ENCODE results near the gene FSD2.
"Not testable (repeated sequence)": the region's sequence is repeated elsewhere in the genome, so short reads cannot be mapped to it uniquely, and the experiment has no call there.

Gene FSD2

DNA sequence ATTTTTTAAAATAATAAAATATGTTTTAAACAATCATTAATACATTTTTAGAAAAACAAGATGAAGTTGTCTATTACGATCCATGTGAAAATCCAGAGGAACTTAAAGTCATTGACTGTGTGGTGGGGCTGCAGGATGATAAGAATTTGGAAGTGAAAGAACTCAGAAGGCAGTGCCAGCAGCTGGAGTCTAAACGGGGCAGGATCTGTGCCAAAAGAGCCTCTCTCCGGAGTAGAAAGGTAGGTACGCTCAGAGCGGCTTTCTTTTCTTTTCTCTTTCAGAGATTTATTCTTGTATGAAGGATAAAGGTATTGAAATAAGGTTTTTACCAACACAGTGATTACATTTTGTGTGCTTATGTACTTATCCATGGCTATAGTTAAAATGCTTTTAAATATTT lies 17.2 kb upstream of the FSD2 start:
- Histone ChIP-seq H3K36me3 (peaks cover 83 to 100% (median 95%) of the 10 kb centered on the region in 11 experiments), H3K27ac (no peak overlapping the region), H3K4me1 (no peaks in the 10 kb centered on the region), H3K9ac (no peak overlapping the region), H4K20me1 (peaks cover 0 to 34% (median 13%) of the 10 kb centered on the region in 11 experiments; a peak in 13 of 22 replicates), H3K4me2 (no peak overlapping the region), H3K9me3 (replicated peaks in 1 of 11) (peaks cover 0 to 15% (median 11%) of the 10 kb centered on the region in 11 experiments; a peak in 16 of 22 replicates), H3K4me3 (no peak overlapping the region), H3K27me3 (no peaks in the 10 kb centered on the region)
- TF ChIP-seq Cebpa-rat (IDR thresholded peaks at IDR 0.05) = no peak

DNA sequence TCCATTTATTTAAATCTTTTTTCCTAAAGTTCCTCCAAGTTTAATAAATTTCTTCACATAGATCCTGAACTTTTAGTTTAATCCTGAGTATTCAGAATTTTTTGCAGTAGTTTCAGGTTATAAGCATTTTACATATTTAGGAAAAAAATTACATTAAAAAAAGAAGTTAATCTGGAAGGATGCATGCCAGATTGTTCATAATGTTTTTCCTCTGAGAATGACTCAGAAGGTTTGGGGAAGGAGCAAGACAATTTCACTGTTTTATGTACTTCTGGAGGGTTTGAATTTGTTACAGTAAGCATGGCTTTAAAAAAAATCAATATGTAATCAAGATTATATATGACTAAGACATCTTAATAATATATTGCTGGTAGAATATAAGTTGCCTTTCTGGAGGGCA lies 16.0 kb upstream of the FSD2 start:
- not testable (repeated sequence) for H3K9ac ChIP-seq, H3K27me3 ChIP-seq, H3K4me3 ChIP-seq, H3K4me2 ChIP-seq, H3K4me1 ChIP-seq, H3K27ac ChIP-seq
- H3K9me3 ChIP-seq (replicated peaks in 1 of 11) = peaks cover 0 to 17% (median 11%) of the 10 kb centered on the region in 11 experiments; a peak in 16 of 22 replicates
- H4K20me1 ChIP-seq = peaks cover 0 to 42% (median 20%) of the 10 kb centered on the region in 11 experiments; a peak in 16 of 22 replicates
- peaks cover 83 to 100% (median 95%) of the 10 kb centered on the region in 11 experiments for H3K36me3 ChIP-seq

GRCh38 chr15:82821396-82821795 lies 15.5 kb upstream of the FSD2 start:
- H3K4me3 ChIP-seq, H3K27me3 ChIP-seq, H3K9ac ChIP-seq, H3K27ac ChIP-seq, H3K4me1 ChIP-seq, H3K4me2 ChIP-seq: not testable (repeated sequence)
- Histone ChIP-seq H4K20me1 (peaks cover 0 to 42% (median 25%) of the 10 kb centered on the region in 11 experiments; a peak in 18 of 22 replicates), H3K36me3 (peaks cover 83 to 100% (median 95%) of the 10 kb centered on the region in 11 experiments), H3K9me3 (replicated peaks in 1 of 11) (peaks cover 0 to 17% (median 11%) of the 10 kb centered on the region in 11 experiments; a peak in 16 of 22 replicates)

DNA sequence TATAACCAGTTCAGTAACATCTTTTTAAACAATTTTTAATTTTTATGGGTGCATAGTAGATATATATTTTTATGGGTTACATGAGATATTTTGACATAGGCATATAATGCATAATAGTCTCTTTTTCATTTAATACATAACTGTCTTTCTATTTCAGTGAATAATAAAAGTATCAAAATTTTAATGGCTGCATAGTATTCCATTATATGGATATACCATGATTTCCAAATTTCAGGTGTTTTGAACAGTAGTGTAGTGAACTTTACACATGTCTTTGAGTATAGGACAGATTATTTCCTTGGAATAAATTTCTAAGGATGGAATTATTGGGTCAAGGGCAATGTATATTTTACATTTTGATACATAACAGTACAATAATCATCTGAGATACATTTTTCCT lies 14.3 kb upstream of the FSD2 start:
- Histone ChIP-seq H3K27me3 (no peaks in the 10 kb centered on the region), H3K9me3 (replicated peaks in 1 of 11) (peaks cover 0 to 17% (median 11%) of the 10 kb centered on the region in 11 experiments; a peak in 16 of 22 replicates), H3K27ac (no peak overlapping the region), H3K4me2 (no peak overlapping the region), H3K4me1 (no peaks in the 10 kb centered on the region), H4K20me1 (peaks cover 9 to 42% (median 29%) of the 10 kb centered on the region in 11 experiments; a peak in 19 of 22 replicates), H3K36me3 (peaks cover 83 to 100% (median 95%) of the 10 kb centered on the region in 11 experiments), H3K9ac (no peak overlapping the region), H3K4me3 (no peak overlapping the region)
- no peak for TF ChIP-seq Cebpa-rat (IDR thresholded peaks at IDR 0.05)

DNA sequence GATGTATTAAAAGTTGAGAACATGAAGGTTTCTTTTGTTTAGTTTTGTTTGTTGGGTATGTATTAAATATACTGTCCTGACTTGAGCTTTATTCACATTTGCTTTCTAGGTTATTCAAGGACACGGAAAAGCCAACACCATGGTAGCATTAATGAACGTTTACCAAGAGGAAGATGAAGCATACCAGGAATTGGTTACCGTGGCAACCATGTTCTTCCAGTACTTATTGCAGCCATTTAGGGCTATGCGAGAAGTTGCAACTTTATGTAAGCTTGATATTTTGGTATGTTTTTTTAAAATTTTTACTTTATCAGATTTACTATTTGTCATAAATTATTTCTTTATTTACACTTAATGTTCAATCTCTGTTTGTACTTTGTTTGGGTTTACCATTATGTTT lies 7.1 kb upstream of the FSD2 start:
- Histone ChIP-seq H3K36me3 (peaks cover 47 to 61% (median 58%) of the 10 kb centered on the region in 11 experiments), H3K4me2 (peak overlapping the region in 6 of 11 experiments; percentile 44 to 93 (median 87); a peak in 9 of 22 replicates), H3K27ac (no peak overlapping the region; a peak in 1 of 22 replicates), H4K20me1 (peaks cover 28 to 74% (median 61%) of the 10 kb centered on the region in 11 experiments; a peak in 20 of 22 replicates), H3K9me3 (replicated peaks in 1 of 11) (peaks cover 0 to 3% (median 0%) of the 10 kb centered on the region in 11 experiments; a peak in 1 of 22 replicates), H3K4me1 (peaks cover 18 to 32% (median 26%) of the 10 kb centered on the region in 10 experiments), H3K27me3 (no peaks in the 10 kb centered on the region), H3K4me3 (no peak overlapping the region), H3K9ac (no peak overlapping the region)
- TF ChIP-seq Cebpa-rat (IDR thresholded peaks at IDR 0.05) = no peak

DNA sequence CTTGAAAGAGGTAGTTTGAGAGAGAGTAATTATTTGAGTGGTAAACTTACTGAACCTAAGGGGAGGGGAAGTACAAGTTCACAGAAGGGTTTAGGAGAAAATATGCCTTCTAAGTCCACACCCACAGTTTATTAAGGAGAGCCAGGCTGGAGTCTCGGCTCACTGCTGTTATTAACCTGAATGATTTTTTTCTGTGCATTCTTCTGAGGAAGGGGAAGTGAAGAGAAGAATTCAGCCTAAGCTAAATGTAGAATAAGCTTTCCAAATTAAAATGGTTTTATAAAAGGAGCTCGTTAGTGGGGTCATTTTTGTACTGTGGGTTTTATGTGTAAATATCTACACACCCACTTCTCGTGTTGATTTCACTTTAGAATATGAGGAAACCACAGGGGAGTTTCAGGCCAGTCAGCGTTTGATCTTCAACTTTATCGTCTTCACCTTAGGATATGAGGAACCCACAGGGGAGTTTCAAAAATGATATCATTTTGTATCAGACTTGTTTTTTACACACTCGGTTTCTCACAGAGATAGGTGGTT lies 5.1 kb upstream of the FSD2 start:
- H3K4me3 ChIP-seq = peak overlapping the region; percentile 88 to 99 (median 98)
- peak overlapping the region; percentile 94 to 100 (median 99); a peak in 21 of 22 replicates for H3K27ac ChIP-seq

GRCh38 chr15:82810061-82810889 lies 4.4 kb upstream of the FSD2 start:
- Histone ChIP-seq H3K36me3 (peaks cover 20 to 34% (median 30%) of the 10 kb centered on the region in 11 experiments), H3K27ac (peak overlapping the region; percentile 94 to 100 (median 99)), H3K9me3 (replicated peaks in 1 of 11) (no peaks in the 10 kb centered on the region), H3K4me3 (peak overlapping the region; percentile 88 to 99 (median 98)), H3K27me3 (no peaks in the 10 kb centered on the region), H4K20me1 (peaks cover 16 to 51% (median 39%) of the 10 kb centered on the region in 11 experiments; a peak in 20 of 22 replicates), H3K4me2 (peak overlapping the region; percentile 67 to 93 (median 85)), H3K4me1 (peaks cover 40 to 59% (median 52%) of the 10 kb centered on the region in 10 experiments), H3K9ac (peak overlapping the region; percentile 94 to 100 (median 98))
- TF ChIP-seq Cebpa-rat (IDR thresholded peaks at IDR 0.05) = peak in 7 of 11 experiments; percentile 60 to 82 (median 68); a peak in 12 of 22 replicates

More for the DNA sequence above, 5.1 kb upstream of the FSD2 start:
- Histone ChIP-seq H3K9ac (peak overlapping the region; percentile 94 to 100 (median 98)), H3K36me3 (peaks cover 27 to 41% (median 37%) of the 10 kb centered on the region in 11 experiments), H4K20me1 (peaks cover 20 to 58% (median 45%) of the 10 kb centered on the region in 11 experiments; a peak in 20 of 22 replicates), H3K4me2 (peak overlapping the region; percentile 67 to 93 (median 85)), H3K27me3 (no peaks in the 10 kb centered on the region), H3K9me3 (replicated peaks in 1 of 11) (no peaks in the 10 kb centered on the region), H3K4me1 (peaks cover 33 to 52% (median 45%) of the 10 kb centered on the region in 10 experiments)
- no peak for TF ChIP-seq Cebpa-rat (IDR thresholded peaks at IDR 0.05)

DNA sequence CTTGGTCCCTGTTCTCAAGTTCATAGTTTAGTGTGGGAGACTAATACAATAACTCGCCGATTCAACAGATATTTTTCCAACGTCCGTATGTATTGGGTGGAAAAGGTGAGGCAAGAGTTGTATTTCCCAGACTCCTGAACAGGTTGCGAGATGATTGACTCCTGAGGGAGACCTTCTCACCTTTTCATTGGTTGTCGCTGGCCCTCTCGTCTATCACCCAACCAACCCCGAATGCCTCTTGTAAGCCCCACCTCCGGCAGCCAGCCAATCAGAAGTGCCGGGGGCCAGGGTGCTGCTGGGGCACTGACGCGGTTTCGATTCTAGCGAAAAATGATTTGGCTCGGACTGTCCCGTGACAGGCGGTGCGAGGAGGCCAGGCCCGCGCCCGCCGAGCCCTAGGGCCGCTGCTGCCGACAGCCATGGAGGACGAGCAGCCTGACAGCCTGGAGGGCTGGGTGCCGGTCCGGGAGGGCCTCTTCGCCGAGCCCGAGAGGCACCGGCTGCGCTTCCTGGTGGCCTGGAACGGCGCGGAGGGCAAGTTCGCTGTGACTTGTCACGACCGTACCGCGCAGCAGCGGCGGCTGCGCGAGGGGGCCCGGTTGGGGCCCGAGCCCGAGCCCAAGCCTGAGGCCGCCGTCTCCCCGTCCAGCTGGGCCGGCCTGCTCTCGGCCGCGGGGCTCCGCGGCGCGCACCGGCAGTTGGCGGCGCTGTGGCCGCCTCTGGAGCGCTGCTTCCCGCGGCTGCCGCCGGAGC lies 3.6 kb upstream of the FSD2 start, which contains the start of gene WHAMM:
Gene WHAMM, plus strand, starts transcription at position 321 of the 753 bp plus-strand sequence. Its CDS starts 99 bp downstream, at position 420.
- peak in 1 of 11 experiments; percentile 23; a peak in 1 of 22 replicates for TF ChIP-seq Cebpa-rat (IDR thresholded peaks at IDR 0.05)
- no peaks in the 10 kb centered on the region for H3K27me3 ChIP-seq
- peak within 1 kb of the TSS; percentile 94 to 100 (median 98) for H3K9ac ChIP-seq
- H3K36me3 ChIP-seq = peaks cover 16 to 27% (median 24%) of the 10 kb centered on the region in 11 experiments
- peaks cover 16 to 47% (median 39%) of the 10 kb centered on the region in 11 experiments; a peak in 20 of 22 replicates for H4K20me1 ChIP-seq
- peak within 1 kb of the TSS; percentile 88 to 99 (median 98) for H3K4me3 ChIP-seq
- peak within 1 kb of the TSS; percentile 94 to 100 (median 99) for H3K27ac ChIP-seq
- H3K4me1 ChIP-seq = peaks cover 48 to 67% (median 60%) of the 10 kb centered on the region in 10 experiments
- H3K4me2 ChIP-seq = peak within 1 kb of the TSS; percentile 70 to 93 (median 85)
- no peaks in the 10 kb centered on the region for H3K9me3 ChIP-seq (replicated peaks in 1 of 11)
